Adrenal gland (tissue), 12 donors: ENCODE data around the gene SAMD4B. TPM values are rescaled to one million over a fixed set of nuclear protein-coding genes. Genes with fewer than 3 reads are reported as not detected.
"Not testable (repeated sequence)": the region's sequence is repeated elsewhere in the genome, so short reads cannot be mapped to it uniquely, and the experiment has no call there.

Experiments
- DNase-seq, 7 donors: peaks; one replicate each; pipeline ENCODE4 v3.0.0-alpha.2; 2019 to 2020
- H3K27ac ChIP-seq, 5 donors: fragments of 200-600 bp; sonication (generic) in 4 of 5; 1 replicate in 3 of 5; 2 replicates in 2 of 5; pipeline versions ENCODE4 v1.5.1 to v1.8.0; 2016 to 2020; ENCODE audit warnings: mild to moderate bottlenecking in 1 of 5
- H3K27me3 ChIP-seq: fragments of 200-600 bp; 2 replicates; pipeline ENCODE4 v1.8.0; 2021
- H3K36me3 ChIP-seq, 2 donors: fragments of 200-600 bp; replicated peaks in 1 of 2; 1 replicate in 1 of 2; 2 replicates in 1 of 2; pipeline versions ENCODE4 v1.5.1 to v1.8.0; 2018 to 2022
- H3K4me1 ChIP-seq, 2 donors: fragments of 200-600 bp; replicated peaks in 1 of 2; 1 replicate in 1 of 2; 2 replicates in 1 of 2; pipeline versions ENCODE4 v1.5.1 to v1.8.0; 2018 to 2021
- H3K4me3 ChIP-seq, 4 donors: fragments of 200-600 bp; sonication (generic) in 3 of 4; one replicate each; pipeline ENCODE4 v1.5.1; 2016 to 2018
- H3K9me3 ChIP-seq, 3 donors: fragments of 200-600 bp; sonication (generic) in 1 of 3; replicated peaks in 1 of 3; 1 replicate in 2 of 3; 2 replicates in 1 of 3; pipeline versions ENCODE4 v1.5.1 to v1.8.0; 2016 to 2021
- CTCF ChIP-seq, 6 experiments: fragments of 450-650 bp in 4 of 6; fragments of 200-600 bp in 2 of 6; sonication (generic) in 1 of 6; IDR thresholded peaks; 1 replicate in 5 of 6; 2 replicates in 1 of 6; pipeline versions ENCODE4 v1.5.1 to v1.8.0; 2016 to 2021; ENCODE audit warnings: antibody characterized with exemption in 6 of 6, mild to moderate bottlenecking in 2 of 6, moderate library complexity in 1 of 6
- POLR2A ChIP-seq, 2 donors: fragments of 450-650 bp; IDR thresholded peaks; one replicate each; pipeline ENCODE4 v1.6.1; 2017; ENCODE audit warnings: antibody characterized with exemption in 2 of 2, mild to moderate bottlenecking in 2 of 2, moderate library complexity in 1 of 2
- WGBS, 4 donors: extraction: QIAGEN DNeasy Blood & Tissue Kit in 2 of 4; methylation state at CpG; one replicate each; pipeline versions ENCODE4 v1.1.5 to v1.1.7; 2013 to 2017; 5-methylcytosine and 5-hydroxymethylcytosine counted together
- intact Hi-C, 2 donors: fragments of 100-400 bp; cut with DNase I; formaldehyde crosslinking; loops; one replicate each; pipeline versions ENCODE4 v1.14.1 to v1.15.0; 2022 to 2023
- polyA plus RNA-seq, 3 donors: library from polyadenylated mRNA; stranded (reverse); fragments of 200-250 nt in 2 of 3; fragments of 350-450 nt in 1 of 3; fragmentation: Illumina TruSeq in 1 of 3; extraction: RNeasy Lipid Tissue Mini Kit (QIAGEN cat#74804) in 1 of 3; gene quantifications; one replicate each; pipeline ENCODE4 v1.2.3, GENCODE V29; 2013 to 2014
- total RNA-seq, 9 donors: library from RNA; depleted of rRNA in 4 of 9; stranded (reverse); fragments of >200 nt in 4 of 9; fragments of 120-200 nt in 1 of 9; fragmentation: NEBNext Ultra II Directional in 1 of 9; extraction: Animal tissue kit (Norgen Biotek cat#: 25700) in 1 of 9; gene quantifications; one replicate each; pipeline versions ENCODE4 v1.1.0 to v1.2.4, GENCODE V29; 2013 to 2023
- donor health status: healthy with polysubstance abuse.
- donor health status: Bipolar disorder and iron deficiency.
- donor health status: DM: yes; HTN: yes; CAD: no.
- donor health status: DM: no; HTN: no; CAD: no.
- donor health status: DM: no; HTN: no; CAD: no.
- donor health status: DM: yes; HTN: yes; CAD: no.

SAMD4B gene
- total and polyA plus RNA-seq, 12 donors = 37.9 to 280 (median 98.6) TPM

DNA sequence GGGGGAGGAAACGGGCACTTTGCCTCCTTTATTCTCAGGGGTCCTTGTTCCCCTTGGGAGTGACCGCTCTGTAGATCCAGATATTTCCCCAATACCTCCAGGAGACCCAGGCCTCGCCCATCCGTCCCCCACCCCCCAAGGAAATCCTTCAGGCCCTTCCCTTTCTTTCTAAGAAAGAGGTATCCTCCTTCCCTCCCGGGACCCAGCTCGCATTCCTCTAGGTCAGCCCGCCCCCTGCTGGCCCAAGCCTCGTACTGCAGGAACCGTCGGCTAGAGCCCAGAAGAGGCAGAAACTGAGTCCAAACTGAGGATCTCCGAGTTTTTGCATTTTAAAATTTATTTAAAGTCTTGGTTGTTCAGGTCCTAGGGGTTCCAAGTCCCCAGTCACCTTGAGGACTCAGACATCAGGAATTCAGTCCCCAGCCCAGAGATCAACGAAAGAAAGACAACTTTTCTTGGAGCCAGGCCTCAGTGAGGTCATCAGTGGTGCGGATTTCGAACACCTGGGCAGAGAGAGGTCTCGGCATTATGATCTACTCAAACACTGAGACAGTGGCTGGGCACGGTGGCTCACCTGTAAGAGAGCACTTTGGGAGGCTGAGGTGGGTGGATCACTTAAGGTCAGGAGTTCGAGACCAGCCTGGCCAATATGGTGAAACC lies 14.0 kb upstream of the SAMD4B start:
- H3K36me3 ChIP-seq = no peaks in the 10 kb centered on the region
- no peak overlapping the region for H3K4me3 ChIP-seq
- DNase-seq = peak; percentile 78 to 94 (median 87)
- no peaks in the 10 kb centered on the region for H3K9me3 ChIP-seq
- intact Hi-C loops = loop anchor here (5.0 to 10.0 kb wide), 3 partner anchors 123 to 216 kb away; partner anchors contain the start of genes PAK4 (in 1 of the 2) and SYCN (in 1 of the 2)
- no peak for TF ChIP-seq POLR2A (IDR thresholded peaks at IDR 0.05)
- TF ChIP-seq CTCF (IDR thresholded peaks at IDR 0.05) = peak; percentile 91 to 97 (median 94)
- 23 to 29% (median 26%) methylated on average over 17 of the region's 17 CpGs for WGBS, 4 donors
- no peaks in the 10 kb centered on the region for H3K27me3 ChIP-seq
- H3K4me1 ChIP-seq = no peaks in the 10 kb centered on the region
- no peak overlapping the region for H3K27ac ChIP-seq

- H3K36me3 ChIP-seq = no peaks in the 10 kb centered on the region
- H3K4me1 ChIP-seq = no peaks in the 10 kb centered on the region
- DNase-seq = no peak
- intact Hi-C loops = loop anchor here (5.0 to 10.0 kb wide), 3 partner anchors 125 to 218 kb away; partner anchors contain the start of genes PAK4 (in 1 of the 2) and SYCN (in 1 of the 2)
- no peaks in the 10 kb centered on the region for H3K9me3 ChIP-seq
- no peaks in the 10 kb centered on the region for H3K27me3 ChIP-seq
- H3K27ac ChIP-seq = no peak overlapping the region
- 84 to 89% (median 85%) methylated on average over 7 of the region's 7 CpGs for WGBS, 4 donors
- no peak overlapping the region for H3K4me3 ChIP-seq
- TF ChIP-seq CTCF (IDR thresholded peaks at IDR 0.05) (no peak), POLR2A (IDR thresholded peaks at IDR 0.05) (no peak)
Measured at GRCh38 chr19:39329948-39330347, 12.3 kb upstream of the SAMD4B start.

GRCh38 chr19:39332293-39332692 lies 9.9 kb upstream of the SAMD4B start:
- no peaks in the 10 kb centered on the region for H3K27me3 ChIP-seq
- no peaks in the 10 kb centered on the region for H3K9me3 ChIP-seq
- H3K36me3 ChIP-seq = no peaks in the 10 kb centered on the region
- no peaks in the 10 kb centered on the region for H3K4me1 ChIP-seq
- no peak overlapping the region for H3K4me3 ChIP-seq
- DNase-seq = no peak
- WGBS, 4 donors = 76 to 85% (median 80%) methylated on average over 7 of the region's 7 CpGs
- intact Hi-C loops = no loop called here
- H3K27ac ChIP-seq = no peak overlapping the region
- TF ChIP-seq CTCF (IDR thresholded peaks at IDR 0.05) = no peak

- H3K36me3 ChIP-seq, DNase-seq, H3K9me3 ChIP-seq, H3K4me3 ChIP-seq, H3K27me3 ChIP-seq, intact Hi-C loops, H3K4me1 ChIP-seq, H3K27ac ChIP-seq: not testable (repeated sequence)
- WGBS, 4 donors = 60 to 75% (median 68%) methylated on average over 5 to 6 of the region's 6 CpGs
Measured at GRCh38 chr19:39332738-39333137, 9.5 kb upstream of the SAMD4B start.

- no peaks in the 10 kb centered on the region for H3K4me1 ChIP-seq
- no peak overlapping the region for H3K27ac ChIP-seq
- H3K36me3 ChIP-seq = no peaks in the 10 kb centered on the region
- H3K9me3 ChIP-seq = no peaks in the 10 kb centered on the region
- 81 to 89% (median 86%) methylated on average over 6 of the region's 6 CpGs for WGBS, 4 donors
- intact Hi-C loops = no loop called here
- no peak for DNase-seq
- TF ChIP-seq POLR2A (IDR thresholded peaks at IDR 0.05) = no peak
- no peak for TF ChIP-seq CTCF (IDR thresholded peaks at IDR 0.05)
- no peaks in the 10 kb centered on the region for H3K27me3 ChIP-seq
- H3K4me3 ChIP-seq = no peak overlapping the region
Measured at GRCh38 chr19:39333507-39333906, 8.7 kb upstream of the SAMD4B start.
